Measurements from ENCODE around the gene PPP4R3A. TPM values are rescaled to one million over a fixed set of nuclear protein-coding genes. Genes with fewer than 3 reads are reported as not detected.
"Not testable (repeated sequence)": the region's sequence is repeated elsewhere in the genome, so short reads cannot be mapped to it uniquely, and the experiment has no call there.

The PPP4R3A gene
- total RNA-seq, 1 donor from 2014 or later: 83.2 TPM

DNA sequence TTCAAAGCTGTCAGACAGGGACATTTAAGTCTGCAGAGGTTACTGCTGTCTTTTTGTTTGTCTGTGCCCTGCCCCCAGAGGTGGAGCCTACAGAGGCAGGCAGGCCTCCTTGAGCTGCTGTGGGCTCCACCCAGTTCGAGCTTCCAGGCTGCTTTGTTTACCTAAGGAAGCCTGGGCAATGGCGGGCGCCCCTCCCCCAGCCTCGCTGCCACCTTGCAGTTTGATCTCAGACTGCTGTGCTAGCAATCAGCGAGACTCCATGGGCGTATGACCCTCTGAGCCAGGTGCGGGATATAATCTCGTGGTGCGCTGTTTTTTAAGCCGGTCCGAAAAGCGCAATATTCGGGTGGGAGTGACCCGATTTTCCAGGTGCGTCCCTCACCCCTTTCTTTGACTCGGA lies 73.8 kb downstream of the PPP4R3A start:
- not testable (repeated sequence) for DNase-seq

DNA sequence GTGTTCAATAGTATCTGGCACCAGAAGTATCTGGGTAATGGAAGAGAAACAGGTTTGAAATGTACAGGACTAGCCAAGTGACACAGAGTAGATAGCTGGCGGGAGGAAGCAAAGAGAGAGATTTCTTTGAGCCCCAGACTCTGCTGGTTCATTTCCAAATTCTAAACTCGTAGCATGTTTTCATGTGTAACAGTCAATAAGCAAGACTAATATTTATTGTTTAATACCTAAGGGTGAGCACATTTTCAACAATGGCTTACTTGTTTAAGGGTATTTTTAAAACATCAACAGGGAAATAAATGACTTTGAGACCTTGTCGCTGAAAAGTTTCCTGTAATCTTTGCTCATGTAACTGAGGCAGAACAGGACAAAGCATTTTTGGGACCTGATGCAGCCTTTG lies 80.7 kb downstream of the PPP4R3A start:
- no peak for DNase-seq

- not testable (repeated sequence) for DNase-seq
Observed at GRCh38 chr14:91428931-91429330, 81.2 kb downstream of the PPP4R3A start.

DNA sequence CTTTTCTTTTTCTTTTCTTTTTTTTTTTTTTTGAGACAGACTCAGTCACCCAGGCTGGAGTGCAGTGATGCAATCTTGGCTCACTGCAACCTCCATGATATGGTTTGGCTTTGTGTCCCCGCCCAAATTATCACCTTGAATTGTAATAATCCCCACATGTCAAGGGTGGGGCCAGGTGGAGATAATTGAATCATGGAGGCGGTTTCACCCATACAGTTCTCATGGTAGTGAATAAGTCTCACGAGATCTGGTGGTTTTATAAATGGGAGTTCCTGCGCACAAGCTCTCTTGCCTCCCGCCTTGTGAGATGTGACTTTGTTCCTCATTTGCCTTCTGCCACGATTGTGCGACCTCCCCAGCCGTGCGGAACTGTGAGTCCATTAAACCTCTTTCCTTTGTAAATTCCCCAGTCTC lies 84.6 kb downstream of the PPP4R3A start:
- DNase-seq: not testable (repeated sequence)

GRCh38 chr14:91424813-91425530 lies 85.1 kb downstream of the PPP4R3A start:
- no peak for DNase-seq

GRCh38 chr14:91420686-91421085 lies 89.4 kb downstream of the PPP4R3A start:
- DNase-seq: no peak

GRCh38 chr14:91419451-91419850 lies 90.7 kb downstream of the PPP4R3A start:
- no peak for DNase-seq

GRCh38 chr14:91419044-91419397 lies 91.1 kb downstream of the PPP4R3A start:
- no peak for DNase-seq

- DNase-seq: peak; percentile 81
Observed at GRCh38 chr14:91418387-91419043, 91.6 kb downstream of the PPP4R3A start.

DNA sequence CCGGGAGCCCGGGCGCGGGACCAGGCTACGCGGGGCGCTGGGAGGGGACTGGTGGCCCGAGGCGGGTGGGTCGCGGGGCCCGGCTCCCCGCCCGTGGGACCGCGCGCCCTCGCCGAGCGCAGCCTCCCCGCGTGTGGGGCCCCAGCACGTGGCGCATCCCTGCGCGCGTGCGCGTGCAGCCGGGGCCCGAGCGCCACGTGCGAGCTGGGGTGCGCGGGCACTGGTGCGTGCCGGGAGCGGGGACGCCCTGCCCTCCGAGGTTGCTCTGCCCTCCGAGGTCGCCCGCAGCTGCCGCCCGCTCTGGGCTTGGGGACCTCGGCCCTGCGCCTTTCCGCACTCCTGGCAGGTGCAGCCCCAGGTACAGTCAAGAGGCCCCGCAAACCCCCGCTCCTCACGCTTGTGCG lies 92.1 kb downstream of the PPP4R3A start:
- DNase-seq: peak; percentile 71

DNA sequence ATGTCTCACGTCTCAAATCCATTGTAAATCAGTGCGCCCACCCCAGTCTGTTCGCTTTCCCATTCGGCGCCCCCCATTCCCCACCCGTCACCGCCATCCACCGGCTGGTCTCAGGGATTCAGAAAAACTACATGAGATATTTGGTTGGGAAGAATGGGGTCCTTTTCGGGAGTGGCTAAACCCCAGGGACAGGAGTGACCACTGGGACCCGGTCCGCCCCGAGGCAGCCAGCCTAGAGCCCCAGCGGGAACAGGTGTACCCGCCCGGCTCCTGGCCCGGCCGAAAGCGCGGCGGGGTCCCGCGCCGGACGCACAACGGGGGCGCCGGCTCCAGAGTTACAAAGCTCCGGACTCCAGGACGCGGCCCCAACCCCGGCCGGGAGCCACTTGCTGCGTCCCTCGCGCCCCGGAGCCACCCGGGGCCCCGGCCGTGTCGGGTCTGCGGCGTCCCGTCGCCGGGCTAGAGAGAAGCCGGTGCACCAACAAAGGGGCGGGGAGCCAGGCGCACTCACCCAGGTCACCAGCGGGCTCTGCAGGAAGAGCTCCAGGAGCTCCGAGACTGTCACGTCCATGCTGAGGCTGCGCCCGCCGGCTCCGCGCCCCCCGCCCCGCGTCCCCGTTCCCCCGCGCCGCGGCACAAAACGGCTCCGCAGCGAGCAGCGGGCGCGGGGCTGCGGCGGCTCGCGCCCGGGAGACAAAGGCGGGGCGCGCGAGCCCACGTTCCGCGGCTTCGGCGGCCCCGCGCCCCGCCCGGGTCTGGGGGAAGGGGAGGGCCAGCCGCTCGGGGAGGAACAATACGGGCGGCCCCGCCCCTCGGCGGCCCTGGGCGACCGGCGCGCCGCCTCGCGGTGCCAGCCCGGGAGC lies 92.8 kb downstream of the PPP4R3A start, which contains the start of gene CCDC88C:
Gene CCDC88C, minus strand, starts transcription at position 701 of the 863 bp plus-strand sequence. Its CDS starts 130 bp downstream, at position 571.
- peak; percentile 72 for DNase-seq

DNA sequence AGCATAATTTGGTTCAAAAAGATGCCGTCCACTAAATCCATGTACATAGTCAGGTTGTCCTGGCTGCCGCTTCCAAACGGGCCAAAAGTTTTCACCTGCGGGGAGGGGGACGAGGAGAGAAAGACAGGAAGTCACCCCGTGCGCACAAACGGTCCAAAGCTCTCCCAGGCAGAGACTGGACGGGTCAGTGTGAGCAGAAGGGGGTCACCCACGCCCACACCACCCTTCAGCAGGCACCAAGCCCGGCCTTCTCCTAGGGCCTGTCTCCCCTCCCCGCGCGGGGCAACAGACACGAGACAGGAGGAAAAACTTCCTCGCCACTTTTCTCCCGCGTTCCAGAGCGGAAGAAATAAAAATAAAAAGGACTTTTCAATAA lies 93.4 kb downstream of the PPP4R3A start:
- DNase-seq: peak; percentile 33

DNA sequence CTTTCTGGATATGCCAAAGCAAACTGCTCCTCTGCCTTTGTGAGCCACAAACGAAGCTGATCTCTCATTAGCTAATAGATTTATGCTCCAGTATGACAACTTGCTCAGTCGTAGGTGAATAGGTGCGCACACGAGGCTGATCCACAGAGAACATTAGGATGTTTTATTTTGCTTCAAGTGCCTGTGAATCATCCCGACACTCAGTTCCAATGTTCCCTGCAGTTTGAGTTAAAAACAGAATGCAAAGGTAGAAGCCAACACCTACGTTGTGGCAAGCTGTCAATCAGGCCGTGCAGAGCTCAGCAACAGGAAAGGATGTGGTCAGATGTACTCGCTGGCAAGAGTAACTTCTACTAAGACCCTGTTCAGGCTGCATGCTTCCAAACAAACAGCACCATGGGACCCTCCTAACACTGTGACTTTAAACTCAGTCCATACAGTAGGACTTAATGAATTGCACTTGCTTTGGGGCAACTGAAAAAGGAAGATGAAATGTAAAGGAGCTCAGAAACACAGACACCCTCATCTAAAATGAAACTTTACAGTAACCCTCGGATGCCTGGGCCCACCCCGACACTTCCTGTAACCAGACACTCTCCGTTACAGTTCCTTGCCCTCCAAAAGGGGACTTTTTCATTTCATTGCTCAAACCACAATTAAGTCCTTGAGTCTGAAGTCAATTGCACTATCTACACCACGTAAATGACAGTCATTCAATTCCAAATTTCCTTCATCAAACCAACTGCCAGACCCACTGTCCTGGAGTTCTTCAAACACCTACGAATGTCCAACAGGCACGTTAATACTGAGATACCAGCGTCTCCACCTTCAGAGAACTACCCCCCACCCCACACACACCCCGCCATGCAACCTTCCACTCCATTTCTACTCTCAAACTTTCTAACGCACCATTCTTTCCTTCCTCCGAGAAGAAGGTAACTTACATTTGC lies 94.0 kb downstream of the PPP4R3A start:
- peak; percentile 50 for DNase-seq

DNA sequence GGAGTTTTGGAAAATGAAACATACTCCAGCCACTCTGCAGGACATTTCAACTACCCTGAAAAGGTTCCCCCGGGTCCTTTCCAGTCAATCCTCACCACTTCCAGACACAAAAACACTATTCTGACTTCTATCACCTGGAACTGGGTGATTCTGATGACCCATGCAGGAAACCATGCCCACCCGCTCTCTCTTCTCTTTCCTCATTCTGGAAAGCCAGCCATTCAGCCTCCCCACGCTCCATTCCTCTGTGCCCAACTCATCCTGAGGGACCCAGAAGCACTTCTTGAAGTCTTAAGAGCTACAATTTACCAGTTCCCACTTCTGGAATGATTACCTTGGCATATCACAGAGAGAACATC lies 95.7 kb downstream of the PPP4R3A start:
- no peak for DNase-seq

DNA sequence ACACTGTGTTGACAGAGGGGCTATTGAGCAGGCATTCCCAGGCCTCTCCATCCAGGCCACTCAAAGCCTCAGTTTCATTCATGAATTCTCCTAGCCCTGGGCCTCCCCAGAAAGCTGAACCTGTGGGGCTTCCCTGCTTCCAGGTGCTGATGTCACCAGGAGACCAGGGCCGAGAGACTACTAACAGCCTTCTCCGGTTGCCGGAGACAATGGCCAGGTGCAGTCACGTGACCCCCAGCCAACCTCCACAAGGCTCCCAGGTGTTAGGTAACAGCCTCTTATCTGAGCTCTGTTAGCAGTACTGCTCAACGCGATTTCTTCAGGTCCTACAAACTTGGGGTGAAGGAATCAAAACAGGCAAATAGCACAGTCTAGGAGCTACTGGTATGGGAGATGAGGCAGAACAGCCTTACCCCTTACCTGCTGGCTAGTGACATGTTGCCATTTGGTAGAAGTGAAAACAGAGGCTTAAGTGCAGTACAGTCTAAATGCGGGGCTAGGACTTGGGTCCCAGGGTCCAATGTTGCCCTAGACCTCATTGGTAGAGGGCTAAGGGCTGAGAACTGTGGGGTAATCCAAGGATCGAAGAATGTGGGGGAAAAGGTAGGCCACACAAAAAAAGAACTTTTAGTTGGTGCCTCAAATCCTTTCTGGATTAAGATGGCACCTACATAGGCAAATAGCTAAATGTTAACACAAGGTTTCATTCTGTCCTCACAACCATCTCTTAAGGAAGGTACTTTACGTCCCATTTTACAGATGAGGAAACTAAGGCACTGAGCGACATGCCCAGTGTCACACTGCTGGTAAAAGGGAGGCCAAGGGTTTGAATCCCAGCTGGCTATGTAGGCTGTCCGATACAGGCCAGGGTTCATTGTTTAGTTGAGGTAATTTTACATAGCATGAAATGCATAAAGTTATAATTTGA lies 96.3 kb downstream of the PPP4R3A start:
- no peak for DNase-seq

DNA sequence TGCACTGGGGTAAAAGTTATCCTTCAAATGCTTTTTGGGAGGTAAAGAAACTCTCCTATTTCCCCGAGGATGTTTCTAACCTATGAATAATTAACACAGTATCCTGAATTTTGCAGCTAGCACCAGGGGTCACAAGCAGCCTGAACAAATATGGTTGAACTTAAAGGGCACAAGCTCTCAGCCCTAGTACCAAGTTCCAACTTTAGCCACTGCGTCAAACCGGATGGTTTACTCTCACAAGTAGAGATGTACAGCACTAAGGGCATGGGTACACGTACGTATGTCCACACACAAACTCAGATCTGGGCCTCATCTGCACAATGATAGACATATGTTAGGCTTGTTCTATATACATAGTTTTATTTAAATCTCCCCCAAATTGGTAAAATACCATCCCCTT lies 97.2 kb downstream of the PPP4R3A start:
- DNase-seq: no peak

GRCh38 chr14:91410771-91411536 lies 99.2 kb downstream of the PPP4R3A start:
- DNase-seq: no peak

DNA sequence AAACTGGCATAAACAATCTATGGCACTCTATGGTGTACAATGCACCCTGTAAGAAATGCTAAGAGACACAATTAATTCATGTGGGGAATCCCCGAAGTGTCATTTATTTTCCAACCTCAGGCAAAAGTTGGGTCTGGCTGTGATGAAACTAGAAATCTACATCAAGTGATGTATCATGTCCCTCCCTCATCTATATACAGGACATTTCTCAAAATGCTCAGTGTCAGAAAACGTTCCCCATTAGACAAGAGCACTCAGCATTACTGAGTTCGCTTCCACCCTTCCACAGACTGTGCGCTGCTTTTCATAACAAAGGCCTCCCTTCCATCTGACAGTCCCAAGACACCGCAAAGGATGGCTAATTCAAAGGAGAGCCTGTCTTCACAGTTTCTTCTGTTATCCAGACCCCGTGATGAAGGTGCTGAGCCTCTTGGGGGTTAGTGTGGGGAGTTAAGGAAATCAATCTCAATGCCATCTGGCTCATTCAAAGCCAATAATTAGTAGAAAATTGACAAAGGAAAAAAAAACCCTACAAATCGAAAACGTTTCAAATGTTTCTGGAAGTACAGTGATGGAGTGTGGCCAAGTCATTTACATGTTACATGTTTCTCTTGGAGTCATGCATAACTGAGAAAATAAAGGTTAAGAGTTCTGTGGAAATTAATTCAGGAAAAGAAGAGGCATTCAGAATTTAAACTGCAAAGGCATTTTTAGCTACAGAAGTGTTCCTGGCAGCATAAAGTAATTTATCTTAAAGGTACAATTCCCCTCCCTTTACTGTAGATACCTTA lies 100.0 kb downstream of the PPP4R3A start:
- no peak for DNase-seq

- DNase-seq: not testable (repeated sequence)
Observed at GRCh38 chr14:91409240-91409639, 100.9 kb downstream of the PPP4R3A start.

Measured in dermis blood vessel endothelial cell (primary cell).